GM12872 (cell line): ENCODE measurements around the gene TUBB6.

Experiments used
- CTCF ChIP-seq: IDR thresholded peaks from 3 replicates; pipeline ENCODE4 v1.5.1; 2011; ENCODE audit warnings: low read depth, mild to moderate bottlenecking, low read length, moderate library complexity; ENCODE audit not compliant: insufficient read depth

Gene TUBB6

GRCh38 chr18:12366784-12367183 lies 58.7 kb downstream of the TUBB6 start:
- no peak for TF ChIP-seq CTCF

GRCh38 chr18:12369211-12369610 lies 61.2 kb downstream of the TUBB6 start:
- no peak for TF ChIP-seq CTCF

GRCh38 chr18:12371590-12371989 lies 63.5 kb downstream of the TUBB6 start:
- no peak for TF ChIP-seq CTCF

- no peak for TF ChIP-seq CTCF
Observed at GRCh38 chr18:12372406-12372805, 64.4 kb downstream of the TUBB6 start.

- TF ChIP-seq CTCF: no peak
Observed at GRCh38 chr18:12373116-12373770, 65.2 kb downstream of the TUBB6 start.

GRCh38 chr18:12373771-12374116 lies 65.7 kb downstream of the TUBB6 start:
- no peak for TF ChIP-seq CTCF

- TF ChIP-seq CTCF: no peak
Observed at GRCh38 chr18:12374401-12374800, 66.4 kb downstream of the TUBB6 start.
